Esophagus (tissue), 2 donors: ENCODE results near the gene USP12. TPM values are rescaled to one million over a fixed set of nuclear protein-coding genes. Genes with fewer than 3 reads are reported as not detected.
"Not testable (repeated sequence)": the region's sequence is repeated elsewhere in the genome, so short reads cannot be mapped to it uniquely, and the experiment has no call there.

Experiments used
- H3K27ac ChIP-seq, 2 donors: one replicate each; pipeline ENCODE4 v1.5.1; 2013; ENCODE audit warnings: low read depth in 2 of 2, mild to moderate bottlenecking in 2 of 2, inconsistent platforms in 1 of 2, low read length in 1 of 2, moderate library complexity in 1 of 2
- H3K27me3 ChIP-seq, 2 donors: one replicate each; pipeline ENCODE4 v1.6.1; 2013; ENCODE audit warnings: low read length in 2 of 2, control low read depth in 1 of 2, mild to moderate bottlenecking in 1 of 2; ENCODE audit not compliant: insufficient read depth in 2 of 2, control insufficient read depth in 1 of 2
- H3K36me3 ChIP-seq, 2 donors: one replicate each; pipeline ENCODE4 v1.6.1; 2013; ENCODE audit warnings: low read length in 1 of 2; ENCODE audit not compliant: control insufficient read depth in 2 of 2, insufficient read depth in 2 of 2
- H3K4me1 ChIP-seq, 2 donors: one replicate each; pipeline ENCODE4 v1.6.1; 2013; ENCODE audit warnings: low read length in 1 of 2; ENCODE audit not compliant: control insufficient read depth in 2 of 2, insufficient read depth in 2 of 2
- H3K4me3 ChIP-seq, 2 donors: one replicate each; pipeline ENCODE4 v1.5.1; 2013; ENCODE audit warnings: low read length in 2 of 2, mild to moderate bottlenecking in 2 of 2, low read depth in 1 of 2, moderate library complexity in 1 of 2
- H3K9me3 ChIP-seq, 2 donors: one replicate each; pipeline ENCODE4 v1.6.1; 2013; ENCODE audit warnings: mild to moderate bottlenecking in 2 of 2, low read depth in 1 of 2, low read length in 1 of 2, moderate library complexity in 1 of 2; ENCODE audit not compliant: control insufficient read depth in 2 of 2, insufficient read depth in 1 of 2
- WGBS, 2 donors: extraction: QIAGEN DNeasy Blood & Tissue Kit; methylation state at CpG; one replicate each; pipeline ENCODE4 v1.1.7; 2013; 5-methylcytosine and 5-hydroxymethylcytosine counted together
- polyA plus RNA-seq, 2 donors: library from polyadenylated mRNA; stranded (reverse); fragments of 200-250 nt; gene quantifications; one replicate each; pipeline ENCODE4 v1.2.3, GENCODE V29; 2013
- donor health status: healthy with polysubstance abuse.
- donor health status: Bipolar disorder and iron deficiency.

The USP12 gene
- polyA plus RNA-seq, 2 donors: 3.5 to 6.0 TPM

DNA sequence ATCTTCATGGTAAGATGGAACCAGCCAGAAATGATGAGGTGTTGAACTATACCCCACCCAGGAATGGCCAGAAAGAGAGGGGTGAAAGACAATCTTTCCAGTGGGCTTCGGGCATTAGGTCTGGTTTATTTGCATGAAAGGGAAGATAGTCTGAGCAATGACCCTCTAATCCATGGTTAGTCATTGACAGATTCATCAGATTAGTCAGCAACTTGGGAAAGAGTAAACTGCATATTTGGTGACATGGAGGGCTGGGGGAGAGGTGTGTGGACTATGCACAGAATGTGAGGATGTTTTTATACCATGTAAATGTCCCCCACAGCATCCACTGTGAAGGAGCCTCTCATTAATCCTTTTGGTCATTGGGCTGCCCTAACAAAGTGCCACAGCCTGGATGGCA, 30.1 kb upstream of the USP12 start:
- Histone ChIP-seq H3K4me3 (no peak overlapping the region), H3K27me3 (no peaks in the 10 kb centered on the region), H3K27ac (no peak overlapping the region), H3K9me3 (no peaks in the 10 kb centered on the region), H3K36me3 (no peaks in the 10 kb centered on the region), H3K4me1 (no peaks in the 10 kb centered on the region)
- WGBS, 2 donors: 82 to 92% methylated on average over 1 of the region's 1 CpG

DNA sequence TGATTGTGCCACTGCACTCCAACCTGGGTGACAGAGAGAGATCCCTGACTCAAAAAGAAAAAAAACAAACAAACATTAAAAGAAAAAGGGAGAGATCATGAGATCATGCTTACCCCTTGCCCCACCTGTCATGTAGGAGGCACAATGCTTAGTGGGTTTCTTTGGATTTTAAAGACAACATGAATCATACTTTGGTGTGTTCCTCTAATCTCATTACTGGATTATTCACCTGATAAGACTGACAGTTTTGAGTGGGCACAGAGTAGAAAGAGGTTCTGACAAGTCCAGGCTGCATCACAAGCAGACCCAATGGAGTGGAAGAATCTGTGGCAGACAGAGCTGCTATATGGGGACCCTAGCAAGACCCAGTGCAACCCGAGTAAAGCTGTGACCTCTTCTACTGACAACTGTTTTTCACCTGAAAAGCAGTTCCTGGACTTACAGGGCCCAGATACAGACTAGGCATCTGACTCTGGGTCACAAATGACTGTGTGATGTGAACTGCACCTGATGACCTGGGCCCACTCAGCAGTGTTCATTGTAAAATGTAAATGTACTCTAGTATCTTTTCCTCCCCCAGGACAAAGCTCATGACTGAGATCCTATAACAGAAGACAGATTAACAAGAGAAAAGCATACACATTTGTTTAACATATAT, 28.9 kb upstream of the USP12 start:
- no peak overlapping the region for H3K27ac ChIP-seq
- H3K4me1 ChIP-seq: no peaks in the 10 kb centered on the region
- no peak overlapping the region for H3K4me3 ChIP-seq
- WGBS, 2 donors: 72 to 77% methylated on average over 1 of the region's 1 CpG
- H3K36me3 ChIP-seq: no peaks in the 10 kb centered on the region
- no peaks in the 10 kb centered on the region for H3K27me3 ChIP-seq
- no peaks in the 10 kb centered on the region for H3K9me3 ChIP-seq

DNA sequence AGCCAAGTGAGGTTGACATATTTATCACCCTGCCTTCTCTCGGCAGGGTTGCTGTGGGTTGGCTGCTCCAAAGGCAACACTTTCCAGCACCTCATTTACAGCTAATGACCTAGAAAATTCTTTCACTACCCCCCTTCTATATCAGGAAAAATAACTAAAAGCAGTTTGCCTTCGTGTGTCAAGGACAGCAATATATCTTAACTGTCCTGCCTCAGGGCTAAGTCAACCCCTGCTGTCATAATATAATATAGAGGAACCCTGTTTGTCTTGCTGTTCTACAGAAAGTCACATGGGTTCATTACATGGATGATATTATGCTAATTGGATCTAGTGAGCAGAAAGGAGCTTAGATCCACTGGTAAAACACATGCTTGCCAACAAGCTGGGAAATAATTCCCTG, 28.1 kb upstream of the USP12 start:
- 60 to 64% methylated on average over 2 of the region's 2 CpGs for WGBS, 2 donors
- no peak overlapping the region for H3K4me3 ChIP-seq

DNA sequence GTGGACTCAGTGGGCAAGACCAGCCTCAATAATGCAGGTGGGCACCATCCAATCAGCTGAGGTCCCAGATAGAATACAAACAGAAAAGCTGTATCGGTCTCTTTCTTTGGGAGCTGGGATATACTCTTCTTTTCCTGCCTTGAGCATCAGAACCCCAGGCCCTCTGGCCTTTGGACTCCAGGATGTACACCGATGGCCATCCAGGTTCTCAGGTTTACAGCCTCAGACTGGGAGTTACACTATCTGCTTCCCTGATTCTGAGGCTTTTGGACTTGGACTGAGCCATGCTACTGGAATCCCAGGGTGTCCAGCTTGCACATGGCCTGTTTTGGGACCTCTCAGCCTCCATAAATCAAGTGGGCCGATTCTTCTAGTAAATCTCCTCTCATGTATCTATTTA, 27.6 kb upstream of the USP12 start:
- H3K9me3 ChIP-seq: no peaks in the 10 kb centered on the region
- H3K4me3 ChIP-seq: no peak overlapping the region
- no peak overlapping the region for H3K27ac ChIP-seq
- 91 to 93% methylated on average over 3 of the region's 3 CpGs for WGBS, 2 donors
- no peaks in the 10 kb centered on the region for H3K4me1 ChIP-seq
- H3K36me3 ChIP-seq: no peaks in the 10 kb centered on the region
- H3K27me3 ChIP-seq: no peaks in the 10 kb centered on the region

More for the DNA sequence above, 28.1 kb upstream of the USP12 start:
- Histone ChIP-seq H3K4me1 (no peaks in the 10 kb centered on the region), H3K27ac (no peak overlapping the region), H3K36me3 (no peaks in the 10 kb centered on the region), H3K27me3 (no peaks in the 10 kb centered on the region), H3K9me3 (no peaks in the 10 kb centered on the region)

DNA sequence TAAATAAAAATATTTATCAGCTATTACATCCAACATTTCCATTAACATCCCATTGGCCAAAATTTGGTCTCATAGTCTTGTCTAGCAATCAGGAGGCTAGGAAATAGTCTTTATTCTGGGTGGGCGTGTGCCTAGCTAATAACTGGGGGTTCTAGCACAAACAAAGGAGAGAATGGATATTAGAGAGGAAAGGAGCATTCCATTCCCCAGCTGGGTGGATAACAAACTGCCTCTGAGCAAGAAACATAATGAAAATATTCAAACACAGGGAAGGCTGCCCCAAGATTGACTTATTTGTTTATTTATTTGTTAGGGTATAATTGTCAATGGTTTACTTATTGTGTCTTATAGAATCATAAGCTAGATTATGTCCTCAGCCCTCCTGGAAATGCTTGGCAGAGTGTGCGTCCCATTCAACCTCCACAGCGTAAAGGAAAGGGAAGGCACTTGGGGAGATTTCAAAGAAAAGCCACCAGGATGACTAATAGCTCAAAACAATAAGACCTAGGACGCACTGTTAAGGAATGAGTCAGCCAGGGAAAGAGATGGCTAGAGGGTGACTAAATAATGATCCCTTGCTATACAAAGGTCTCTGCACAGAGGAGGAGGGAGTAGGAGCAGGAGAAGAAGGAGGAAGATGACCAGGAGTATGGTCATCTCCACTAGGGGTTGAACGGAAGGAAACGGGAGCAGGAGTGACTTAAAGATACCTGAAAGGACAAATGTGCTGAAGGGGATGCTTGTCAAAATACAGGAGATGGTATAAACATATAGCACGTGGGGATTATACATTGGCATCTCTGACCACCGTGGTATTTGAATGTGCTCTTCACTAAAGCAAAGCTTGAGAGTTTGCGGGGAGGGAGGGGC, 23.5 kb upstream of the USP12 start:
- H3K27me3 ChIP-seq: no peaks in the 10 kb centered on the region
- no peaks in the 10 kb centered on the region for H3K36me3 ChIP-seq
- no peak overlapping the region for H3K27ac ChIP-seq
- H3K4me1 ChIP-seq: no peaks in the 10 kb centered on the region
- WGBS, 2 donors: 29 to 37% methylated on average over 9 of the region's 9 CpGs
- H3K4me3 ChIP-seq: no peak overlapping the region
- no peaks in the 10 kb centered on the region for H3K9me3 ChIP-seq

DNA sequence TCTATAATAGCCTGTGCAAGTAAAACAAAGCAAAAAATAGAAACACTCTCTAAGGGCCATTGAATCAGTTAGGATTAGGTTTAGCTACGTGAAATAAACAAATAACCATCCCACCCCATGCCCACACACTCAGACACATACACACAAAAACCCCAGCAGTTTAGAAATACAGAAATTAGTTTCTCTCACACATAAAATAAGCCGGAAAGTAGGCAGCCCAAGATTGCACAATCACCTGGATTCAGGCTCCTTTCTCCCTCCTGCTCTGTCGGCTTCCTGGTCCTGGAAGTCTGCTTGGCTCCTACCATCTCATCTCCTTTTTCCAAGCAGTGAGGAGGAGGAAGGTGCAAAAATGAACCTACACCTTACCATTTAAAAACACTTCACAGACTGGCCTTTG, 22.6 kb upstream of the USP12 start:
- Histone ChIP-seq H3K4me1 (no peaks in the 10 kb centered on the region), H3K27ac (no peak overlapping the region), H3K9me3 (no peaks in the 10 kb centered on the region), H3K4me3 (no peak overlapping the region), H3K36me3 (no peaks in the 10 kb centered on the region), H3K27me3 (no peaks in the 10 kb centered on the region)
- 55 to 67% methylated on average over 3 of the region's 3 CpGs for WGBS, 2 donors

DNA sequence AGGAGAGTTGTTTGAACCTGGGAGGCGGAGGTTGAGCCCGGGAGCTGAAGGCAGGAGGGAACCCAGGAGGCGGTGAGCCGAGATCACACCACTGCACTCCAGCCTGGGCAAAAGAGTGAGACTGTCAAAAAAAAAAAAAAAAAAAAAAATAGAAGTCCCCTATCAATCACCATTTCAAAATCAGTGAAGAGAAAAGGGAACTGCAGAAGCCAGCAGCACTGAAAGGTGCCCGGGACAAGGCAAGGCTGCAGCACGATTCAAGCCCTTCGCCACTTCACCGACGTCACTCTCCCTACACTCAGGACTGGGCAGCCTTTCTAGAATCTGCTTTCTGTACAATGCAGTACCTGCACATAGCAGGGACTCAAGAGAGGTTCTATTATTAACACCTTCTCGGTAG, 21.9 kb upstream of the USP12 start:
- no peak overlapping the region for H3K27ac ChIP-seq
- H3K9me3 ChIP-seq: no peaks in the 10 kb centered on the region
- H3K4me1 ChIP-seq: no peaks in the 10 kb centered on the region
- WGBS, 2 donors: 89 to 95% methylated on average over 10 of the region's 10 CpGs
- no peaks in the 10 kb centered on the region for H3K36me3 ChIP-seq
- H3K27me3 ChIP-seq: no peaks in the 10 kb centered on the region
- no peak overlapping the region for H3K4me3 ChIP-seq

DNA sequence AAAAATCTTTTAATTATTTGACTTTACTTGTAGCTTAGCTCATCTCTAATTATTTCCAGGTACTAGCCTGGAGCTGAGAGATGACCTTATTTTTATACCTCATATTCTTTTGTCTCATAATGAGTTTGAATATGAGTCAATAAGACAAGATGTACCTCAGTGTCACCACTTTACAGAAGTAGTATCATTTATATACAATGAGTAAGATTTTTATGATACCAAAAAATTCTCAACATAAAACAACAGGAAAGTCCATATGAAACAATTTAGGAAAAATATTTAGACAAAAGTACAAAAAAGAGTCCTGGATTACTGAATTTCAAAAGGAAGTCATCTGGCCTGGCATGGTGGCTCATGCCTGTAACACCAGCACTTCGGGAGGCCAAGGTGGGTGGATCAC, 21.4 kb upstream of the USP12 start:
- WGBS, 2 donors: 76 to 90% methylated on average over 1 of the region's 1 CpG
- H3K36me3 ChIP-seq: no peaks in the 10 kb centered on the region
- no peaks in the 10 kb centered on the region for H3K27me3 ChIP-seq
- no peak overlapping the region for H3K27ac ChIP-seq
- no peak overlapping the region for H3K4me3 ChIP-seq
- H3K9me3 ChIP-seq: no peaks in the 10 kb centered on the region
- no peaks in the 10 kb centered on the region for H3K4me1 ChIP-seq

DNA sequence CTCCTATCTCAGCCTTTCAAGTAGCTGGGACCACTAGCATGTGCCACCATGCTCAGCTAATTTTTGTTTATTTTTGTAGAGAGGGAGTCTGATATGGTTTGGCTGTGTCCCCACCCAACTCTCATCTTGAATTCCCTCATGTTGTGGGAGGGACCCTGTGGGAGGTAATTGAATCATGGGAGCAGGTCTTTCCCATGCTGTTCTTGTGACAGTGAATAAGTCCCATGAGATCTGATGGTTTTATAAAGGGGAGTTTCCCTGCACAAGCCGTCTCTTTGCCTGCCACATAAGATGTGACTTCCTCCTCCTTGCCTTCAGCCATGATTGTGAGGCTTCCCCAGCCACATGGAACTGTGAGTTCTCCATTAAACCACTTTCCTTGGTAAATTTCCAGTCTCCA, 20.8 kb upstream of the USP12 start:
- H3K4me3 ChIP-seq, H3K9me3 ChIP-seq, H3K27ac ChIP-seq, H3K4me1 ChIP-seq, H3K27me3 ChIP-seq, H3K36me3 ChIP-seq: not testable (repeated sequence)
- 68 to 73% methylated on average over 1 of the region's 1 CpG for WGBS, 2 donors

DNA sequence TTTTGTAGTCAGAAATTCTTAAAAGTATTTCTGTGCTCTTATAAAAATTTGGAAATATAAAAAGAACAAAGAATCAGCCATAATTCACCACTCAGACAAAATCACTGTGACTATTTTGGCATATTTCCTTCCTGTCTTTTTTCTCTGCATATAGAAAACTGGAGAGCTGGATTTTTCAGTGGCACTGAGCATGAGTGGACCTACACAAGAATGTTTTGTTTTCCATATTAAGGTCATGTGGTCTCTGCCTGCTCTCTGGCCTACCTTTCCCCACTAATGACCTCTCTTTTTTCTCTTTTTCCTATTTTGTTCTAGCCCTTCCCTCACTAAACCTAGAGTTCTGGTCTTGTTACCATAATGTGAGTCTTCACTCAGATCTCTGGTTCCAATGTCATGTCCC, 17.6 kb upstream of the USP12 start:
- no peaks in the 10 kb centered on the region for H3K36me3 ChIP-seq
- H3K9me3 ChIP-seq: no peaks in the 10 kb centered on the region
- no peak overlapping the region for H3K4me3 ChIP-seq
- no peaks in the 10 kb centered on the region for H3K4me1 ChIP-seq
- no peaks in the 10 kb centered on the region for H3K27me3 ChIP-seq
- no peak overlapping the region for H3K27ac ChIP-seq
